ENCODE measurements around the gene DNAJC13.

Gene DNAJC13

DNA sequence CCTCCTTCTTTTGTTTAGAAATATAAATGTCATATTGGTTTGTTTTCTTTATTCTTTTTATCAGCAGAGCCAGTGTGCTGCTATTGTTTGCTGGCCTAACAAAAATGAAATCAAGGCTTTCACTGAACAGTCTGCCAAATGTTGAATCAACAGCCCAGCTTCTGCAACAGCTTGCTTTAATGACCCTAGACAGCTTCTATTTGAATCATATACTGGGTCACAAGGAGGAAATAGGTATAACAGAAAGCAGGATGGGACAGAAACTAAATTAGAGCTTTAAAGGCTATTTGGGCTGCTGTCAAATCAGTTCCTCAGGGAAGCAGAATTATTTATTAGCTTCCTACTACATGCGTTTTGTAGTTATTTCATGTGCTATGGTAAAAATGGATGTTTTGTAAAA, 12.1 kb upstream of the DNAJC13 start:
- TF ChIP-seq Cebpa-rat (IDR thresholded peaks at IDR 0.05), result no peak
- H3K4me3 ChIP-seq, result no peak overlapping the region
- H3K27me3 ChIP-seq, result no peaks in the 10 kb centered on the region
- H3K4me2 ChIP-seq, result no peak overlapping the region
- no peak overlapping the region for H3K9ac ChIP-seq
- H4K20me1 ChIP-seq, result no peaks in the 10 kb centered on the region
- no peaks in the 10 kb centered on the region for H3K9me3 ChIP-seq
- H3K36me3 ChIP-seq, result no peaks in the 10 kb centered on the region
- H3K27ac ChIP-seq, result no peak overlapping the region
- peaks cover 8% of the 10 kb centered on the region for H3K4me1 ChIP-seq

GRCh38 chr3:132405609-132406299, 11.5 kb upstream of the DNAJC13 start:
- Histone ChIP-seq H3K9ac (no peak overlapping the region), H3K4me2 (no peak overlapping the region), H3K9me3 (no peaks in the 10 kb centered on the region), H3K27ac (no peak overlapping the region), H4K20me1 (no peaks in the 10 kb centered on the region), H3K4me3 (no peak overlapping the region), H3K27me3 (no peaks in the 10 kb centered on the region), H3K36me3 (no peaks in the 10 kb centered on the region), H3K4me1 (peaks cover 8% of the 10 kb centered on the region)
- no peak for TF ChIP-seq Cebpa-rat (IDR thresholded peaks at IDR 0.05)

DNA sequence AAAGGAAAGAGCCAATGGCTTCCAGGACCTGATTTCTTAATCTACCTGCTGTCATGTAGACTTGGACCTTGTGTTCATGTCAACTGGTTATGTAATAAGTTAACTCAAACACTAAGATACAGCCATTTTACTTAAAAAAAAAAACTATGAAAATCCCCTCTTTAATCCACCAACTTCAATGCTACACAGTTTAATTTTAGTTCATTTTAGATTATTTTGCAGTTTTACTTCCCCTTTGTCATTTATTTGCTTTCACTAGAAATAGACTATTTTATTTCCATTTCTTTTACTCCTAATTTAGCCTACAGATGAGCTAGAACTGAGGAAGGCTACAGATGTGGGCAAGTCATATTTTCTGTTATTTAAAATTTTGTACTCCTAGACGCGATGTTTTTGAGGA, 10.7 kb upstream of the DNAJC13 start:
- Histone ChIP-seq H3K36me3 (no peaks in the 10 kb centered on the region), H3K4me1 (peaks cover under 1% of the 10 kb centered on the region; the same call in 1 of the 2 replicates), H4K20me1 (no peaks in the 10 kb centered on the region), H3K9ac (no peak overlapping the region), H3K9me3 (no peaks in the 10 kb centered on the region), H3K4me2 (no peak overlapping the region), H3K27ac (no peak overlapping the region), H3K27me3 (no peaks in the 10 kb centered on the region), H3K4me3 (no peak overlapping the region)
- TF ChIP-seq Cebpa-rat (IDR thresholded peaks at IDR 0.05), result no peak

DNA sequence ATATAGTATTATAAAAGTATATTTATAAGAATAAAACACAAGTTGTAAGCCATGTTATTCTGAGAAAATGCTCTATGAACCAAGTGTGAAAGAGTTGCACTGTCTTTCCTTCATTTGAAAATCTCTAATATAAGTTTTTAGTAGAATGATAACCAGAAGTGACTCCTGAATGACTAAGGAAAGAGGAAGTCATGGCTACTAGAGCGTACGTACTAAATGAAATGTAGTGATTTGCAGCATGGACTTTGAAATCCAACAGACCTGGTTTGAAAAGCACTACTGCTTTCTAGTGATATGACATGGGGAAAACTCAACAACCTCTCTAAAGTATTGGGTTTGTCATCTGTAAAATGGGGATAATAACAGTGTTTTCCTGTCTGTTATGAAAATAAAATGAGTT, 10.3 kb upstream of the DNAJC13 start:
- H3K9me3 ChIP-seq, result no peaks in the 10 kb centered on the region
- H3K4me1 ChIP-seq, result no peaks in the 10 kb centered on the region
- no peak overlapping the region for H3K27ac ChIP-seq
- H3K36me3 ChIP-seq, result no peaks in the 10 kb centered on the region
- H3K4me2 ChIP-seq, result no peak overlapping the region
- no peak overlapping the region for H3K9ac ChIP-seq
- no peaks in the 10 kb centered on the region for H4K20me1 ChIP-seq
- no peak overlapping the region for H3K4me3 ChIP-seq
- TF ChIP-seq Cebpa-rat (IDR thresholded peaks at IDR 0.05), result no peak
- H3K27me3 ChIP-seq, result no peaks in the 10 kb centered on the region

DNA sequence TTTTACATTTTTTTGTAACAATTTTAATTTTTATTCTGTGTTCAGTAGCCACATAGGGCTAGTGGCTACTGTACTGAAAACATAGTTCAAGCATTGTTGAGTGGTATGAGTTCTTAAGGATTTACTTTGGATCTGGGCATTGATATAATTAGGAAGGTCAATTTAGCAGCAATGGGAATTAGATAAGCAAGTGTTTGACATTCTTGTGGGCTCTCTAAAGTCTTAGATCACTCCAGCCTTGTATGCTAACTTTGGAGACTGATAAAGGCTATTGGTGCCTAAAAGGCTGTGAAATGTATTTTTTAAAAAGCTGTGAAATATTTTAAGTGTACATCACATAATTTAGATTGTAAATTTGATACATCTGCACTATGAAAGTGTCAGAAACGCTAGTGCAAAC, 2.5 kb upstream of the DNAJC13 start:
- H3K4me3 ChIP-seq, result no peak overlapping the region
- no peaks in the 10 kb centered on the region for H3K27me3 ChIP-seq
- no peak overlapping the region for H3K4me2 ChIP-seq
- H3K36me3 ChIP-seq, result no peaks in the 10 kb centered on the region
- no peak overlapping the region for H3K9ac ChIP-seq
- H3K4me1 ChIP-seq, result peaks cover 18% of the 10 kb centered on the region
- TF ChIP-seq Cebpa-rat (IDR thresholded peaks at IDR 0.05), result no peak
- H3K9me3 ChIP-seq, result no peaks in the 10 kb centered on the region
- no peak overlapping the region for H3K27ac ChIP-seq
- H4K20me1 ChIP-seq, result no peaks in the 10 kb centered on the region

DNA sequence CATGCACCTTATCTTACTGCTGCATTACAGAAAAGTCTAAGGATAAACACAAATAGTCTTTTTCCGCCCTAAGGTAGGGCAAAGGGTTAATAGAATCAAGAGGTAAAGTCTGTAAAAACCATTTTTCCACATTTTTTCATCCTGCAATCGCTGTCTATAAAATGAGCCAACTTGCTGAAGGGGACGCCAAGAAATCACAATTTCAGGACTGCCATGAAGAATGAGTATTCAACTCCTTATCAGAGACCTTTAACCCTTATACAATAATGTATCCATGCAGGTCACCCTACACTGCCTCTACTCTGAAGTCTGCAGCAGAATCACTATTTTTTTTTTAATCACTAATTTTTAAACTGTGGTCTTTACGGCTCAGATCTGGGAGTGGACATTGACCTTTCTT, 1.1 kb upstream of the DNAJC13 start:
- Histone ChIP-seq H3K4me2 (peak overlapping the region; percentile 90), H3K36me3 (no peaks in the 10 kb centered on the region), H3K4me1 (peaks cover 25% of the 10 kb centered on the region), H3K9me3 (no peaks in the 10 kb centered on the region), H3K27ac (no peak overlapping the region), H4K20me1 (no peaks in the 10 kb centered on the region), H3K9ac (no peak overlapping the region), H3K4me3 (no peak overlapping the region), H3K27me3 (no peaks in the 10 kb centered on the region)
- TF ChIP-seq Cebpa-rat (IDR thresholded peaks at IDR 0.05), result no peak

- Histone ChIP-seq H3K27me3 (no peaks in the 10 kb centered on the region), H4K20me1 (peaks cover 11% of the 10 kb centered on the region; the same call in 1 of the 2 replicates), H3K36me3 (peaks cover 11% of the 10 kb centered on the region; the same call in 1 of the 2 replicates), H3K9ac (peak overlapping the region; percentile 94), H3K9me3 (no peaks in the 10 kb centered on the region), H3K27ac (peak overlapping the region; percentile 93), H3K4me2 (peak overlapping the region; percentile 60), H3K4me3 (peak overlapping the region; percentile 99), H3K4me1 (peaks cover 25% of the 10 kb centered on the region)
- no peak for TF ChIP-seq Cebpa-rat (IDR thresholded peaks at IDR 0.05)
These were observed 551 bp downstream of the DNAJC13 start for GRCh38 chr3:132417695-132418411.

GRCh38 chr3:132418916-132419315, 1.6 kb downstream of the DNAJC13 start:
- no peak for TF ChIP-seq Cebpa-rat (IDR thresholded peaks at IDR 0.05)
- peaks cover 15% of the 10 kb centered on the region; the same call in 1 of the 2 replicates for H4K20me1 ChIP-seq
- H3K4me3 ChIP-seq, result peak overlapping the region; percentile 99
- peaks cover 25% of the 10 kb centered on the region for H3K4me1 ChIP-seq
- peak overlapping the region; percentile 60 for H3K4me2 ChIP-seq
- no peaks in the 10 kb centered on the region for H3K9me3 ChIP-seq
- peaks cover 11% of the 10 kb centered on the region; the same call in 1 of the 2 replicates for H3K36me3 ChIP-seq
- H3K27ac ChIP-seq, result 0 out of 2 replicates have a peak overlapping the region, but pooled peaks have one; percentile 93
- peak overlapping the region; percentile 94 for H3K9ac ChIP-seq
- H3K27me3 ChIP-seq, result no peaks in the 10 kb centered on the region

DNA sequence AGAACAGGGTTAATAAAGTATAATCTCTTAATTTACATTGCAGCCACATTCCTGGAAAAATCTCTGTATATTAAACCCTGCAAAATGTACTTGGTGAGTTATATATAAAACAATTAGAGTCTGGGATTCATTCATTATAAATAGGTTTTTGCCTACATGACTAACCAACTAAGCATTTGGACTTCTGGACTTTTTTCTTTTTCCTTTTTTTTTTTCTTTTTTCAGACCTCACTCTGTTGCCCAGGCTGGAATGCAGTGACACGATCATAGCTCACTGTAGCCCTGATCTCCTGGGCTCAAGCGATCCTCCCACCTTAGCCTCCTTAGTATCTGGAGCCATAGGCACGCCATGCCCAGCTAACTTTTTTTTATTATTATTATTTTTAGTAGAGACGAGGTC, 4.5 kb downstream of the DNAJC13 start:
- no peaks in the 10 kb centered on the region for H3K9me3 ChIP-seq
- no peak for TF ChIP-seq Cebpa-rat (IDR thresholded peaks at IDR 0.05)
- no peaks in the 10 kb centered on the region for H3K27me3 ChIP-seq
- no peak overlapping the region for H3K4me3 ChIP-seq
- no peak overlapping the region for H3K4me2 ChIP-seq
- H3K27ac ChIP-seq, result no peak overlapping the region
- H3K4me1 ChIP-seq, result peaks cover 20% of the 10 kb centered on the region
- H3K9ac ChIP-seq, result no peak overlapping the region
- peaks cover 15% of the 10 kb centered on the region; the same call in 1 of the 2 replicates for H4K20me1 ChIP-seq
- H3K36me3 ChIP-seq, result peaks cover 11% of the 10 kb centered on the region; the same call in 1 of the 2 replicates

- no peaks in the 10 kb centered on the region for H3K27me3 ChIP-seq
- H3K36me3 ChIP-seq, result peaks cover 14% of the 10 kb centered on the region; the same call in 1 of the 2 replicates
- no peak overlapping the region for H3K4me2 ChIP-seq
- H3K4me1 ChIP-seq, result peaks cover 19% of the 10 kb centered on the region
- no peaks in the 10 kb centered on the region for H3K9me3 ChIP-seq
- H3K9ac ChIP-seq, result no peak overlapping the region
- no peak overlapping the region for H3K4me3 ChIP-seq
- H4K20me1 ChIP-seq, result peaks cover 15% of the 10 kb centered on the region; the same call in 1 of the 2 replicates
- TF ChIP-seq Cebpa-rat (IDR thresholded peaks at IDR 0.05), result no peak
- H3K27ac ChIP-seq, result no peak overlapping the region
These were observed 5.2 kb downstream of the DNAJC13 start for GRCh38 chr3:132422531-132422930.
